Brain pericyte (primary cell): Measurements from ENCODE around the gene KLK2.

Experiments used
- DNase-seq: peaks from one replicate; pipeline ENCODE4 v3.0.0-alpha.2; 2012; ENCODE audit warnings: low read depth, low spot score

KLK2 gene

GRCh38 chr19:50873056-50873455 lies at the start of gene KLK2:
TSS of gene KLK2 (plus strand) at chr19:50873439. CDS start at chr19:50873474, 35 bp downstream.
- DNase-seq = no peak

GRCh38 chr19:50826492-50827240 lies 46.6 kb upstream of the KLK2 start:
- DNase-seq = no peak

GRCh38 chr19:50827476-50827875 lies 45.8 kb upstream of the KLK2 start:
- DNase-seq = no peak

- DNase-seq = no peak
These were observed 43.4 kb upstream of the KLK2 start for GRCh38 chr19:50829801-50830200.

GRCh38 chr19:50830266-50831025 lies 42.8 kb upstream of the KLK2 start:
- DNase-seq = no peak

- DNase-seq = no peak
These were observed 42.2 kb upstream of the KLK2 start for GRCh38 chr19:50831026-50831396.

GRCh38 chr19:50832666-50833065 lies 40.6 kb upstream of the KLK2 start:
- DNase-seq = no peak

GRCh38 chr19:50833117-50833801 lies 40.0 kb upstream of the KLK2 start, which contains the start of gene KLK15:
TSS of gene KLK15 (minus strand) at chr19:50833574. CDS start at chr19:50831492, 2,082 bp downstream.
- DNase-seq = no peak

- no peak for DNase-seq
These were observed 39.5 kb upstream of the KLK2 start for GRCh38 chr19:50833802-50834167.

GRCh38 chr19:50835103-50835784 lies 38.0 kb upstream of the KLK2 start:
- no peak for DNase-seq

GRCh38 chr19:50835785-50836542 lies 37.3 kb upstream of the KLK2 start:
- DNase-seq = no peak

GRCh38 chr19:50836543-50837195 lies 36.6 kb upstream of the KLK2 start:
- DNase-seq = no peak

- no peak for DNase-seq
These were observed 35.9 kb upstream of the KLK2 start for GRCh38 chr19:50837300-50837699.

GRCh38 chr19:50838239-50838638 lies 35.0 kb upstream of the KLK2 start:
- DNase-seq = no peak

GRCh38 chr19:50839712-50840655 lies 33.3 kb upstream of the KLK2 start:
- no peak for DNase-seq

- DNase-seq = no peak
These were observed 31.1 kb upstream of the KLK2 start for GRCh38 chr19:50842130-50842529.

- DNase-seq = no peak
These were observed 30.0 kb upstream of the KLK2 start for GRCh38 chr19:50843205-50843604.

GRCh38 chr19:50843701-50844221 lies 29.5 kb upstream of the KLK2 start:
- DNase-seq = no peak

GRCh38 chr19:50844296-50844935 lies 28.8 kb upstream of the KLK2 start:
- DNase-seq = no peak
